GM20000 (cell line): Measurements from ENCODE around the gene MORN4.
A peak's percentile ranks its signal among the peaks of the same experiment; 100 is the strongest.
"Not testable (repeated sequence)": the region's sequence is repeated elsewhere in the genome, so short reads cannot be mapped to it uniquely, and the experiment has no call there.

Source experiments
- DNase-seq: peaks from one replicate; pipeline ENCODE4 v3.0.0; 2012; ENCODE audit warnings: low spot score
- TF ChIP-seq, protein P1 (sequence below): IDR thresholded peaks from 2 replicates; pipeline ENCODE4 v1.5.1; 2012; ENCODE audit warnings: mild to moderate bottlenecking, control low read depth; ENCODE audit errors: extremely low read depth, missing control alignments

Gene MORN4

DNA sequence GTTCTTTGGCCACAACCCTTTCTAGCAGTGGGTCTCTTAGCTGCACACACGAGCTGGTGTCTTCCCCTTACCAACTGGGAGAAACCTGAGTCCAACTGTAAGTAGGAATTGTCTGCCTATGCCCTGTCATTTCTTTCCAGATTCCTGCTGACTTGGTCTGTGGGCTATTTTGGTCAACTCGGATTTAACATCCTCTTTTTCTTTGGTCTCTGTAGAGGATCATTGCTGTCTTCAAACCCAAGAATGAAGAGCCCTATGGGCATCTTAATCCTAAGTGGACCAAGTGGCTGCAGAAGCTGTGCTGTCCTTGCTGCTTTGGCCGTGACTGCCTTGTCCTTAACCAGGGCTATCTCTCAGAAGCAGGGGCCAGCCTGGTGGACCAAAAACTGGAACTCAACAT lies 17.4 kb upstream of the MORN4 start:
- DNase-seq: no peak
- TF ChIP-seq, protein P1, sequence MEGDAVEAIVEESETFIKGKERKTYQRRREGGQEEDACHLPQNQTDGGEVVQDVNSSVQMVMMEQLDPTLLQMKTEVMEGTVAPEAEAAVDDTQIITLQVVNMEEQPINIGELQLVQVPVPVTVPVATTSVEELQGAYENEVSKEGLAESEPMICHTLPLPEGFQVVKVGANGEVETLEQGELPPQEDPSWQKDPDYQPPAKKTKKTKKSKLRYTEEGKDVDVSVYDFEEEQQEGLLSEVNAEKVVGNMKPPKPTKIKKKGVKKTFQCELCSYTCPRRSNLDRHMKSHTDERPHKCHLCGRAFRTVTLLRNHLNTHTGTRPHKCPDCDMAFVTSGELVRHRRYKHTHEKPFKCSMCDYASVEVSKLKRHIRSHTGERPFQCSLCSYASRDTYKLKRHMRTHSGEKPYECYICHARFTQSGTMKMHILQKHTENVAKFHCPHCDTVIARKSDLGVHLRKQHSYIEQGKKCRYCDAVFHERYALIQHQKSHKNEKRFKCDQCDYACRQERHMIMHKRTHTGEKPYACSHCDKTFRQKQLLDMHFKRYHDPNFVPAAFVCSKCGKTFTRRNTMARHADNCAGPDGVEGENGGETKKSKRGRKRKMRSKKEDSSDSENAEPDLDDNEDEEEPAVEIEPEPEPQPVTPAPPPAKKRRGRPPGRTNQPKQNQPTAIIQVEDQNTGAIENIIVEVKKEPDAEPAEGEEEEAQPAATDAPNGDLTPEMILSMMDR: no peak

DNA sequence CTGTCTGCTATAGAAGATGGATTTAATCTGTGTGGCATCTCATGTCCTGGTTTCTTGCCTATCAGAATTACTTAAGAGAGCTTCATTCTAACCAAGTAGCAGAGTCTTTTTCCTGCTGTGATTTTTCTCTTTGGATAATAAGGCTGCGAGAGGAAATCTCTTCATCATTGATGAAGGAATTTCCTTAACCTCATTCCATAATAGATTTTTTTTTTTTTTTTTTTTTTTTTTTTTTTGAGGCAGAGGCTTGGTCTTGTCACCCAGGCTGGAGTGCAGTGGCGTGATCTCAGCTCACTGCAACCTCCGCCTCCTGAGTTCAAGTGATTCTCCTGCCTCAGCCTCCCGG lies 16.1 kb upstream of the MORN4 start:
- DNase-seq: not testable (repeated sequence)

DNA sequence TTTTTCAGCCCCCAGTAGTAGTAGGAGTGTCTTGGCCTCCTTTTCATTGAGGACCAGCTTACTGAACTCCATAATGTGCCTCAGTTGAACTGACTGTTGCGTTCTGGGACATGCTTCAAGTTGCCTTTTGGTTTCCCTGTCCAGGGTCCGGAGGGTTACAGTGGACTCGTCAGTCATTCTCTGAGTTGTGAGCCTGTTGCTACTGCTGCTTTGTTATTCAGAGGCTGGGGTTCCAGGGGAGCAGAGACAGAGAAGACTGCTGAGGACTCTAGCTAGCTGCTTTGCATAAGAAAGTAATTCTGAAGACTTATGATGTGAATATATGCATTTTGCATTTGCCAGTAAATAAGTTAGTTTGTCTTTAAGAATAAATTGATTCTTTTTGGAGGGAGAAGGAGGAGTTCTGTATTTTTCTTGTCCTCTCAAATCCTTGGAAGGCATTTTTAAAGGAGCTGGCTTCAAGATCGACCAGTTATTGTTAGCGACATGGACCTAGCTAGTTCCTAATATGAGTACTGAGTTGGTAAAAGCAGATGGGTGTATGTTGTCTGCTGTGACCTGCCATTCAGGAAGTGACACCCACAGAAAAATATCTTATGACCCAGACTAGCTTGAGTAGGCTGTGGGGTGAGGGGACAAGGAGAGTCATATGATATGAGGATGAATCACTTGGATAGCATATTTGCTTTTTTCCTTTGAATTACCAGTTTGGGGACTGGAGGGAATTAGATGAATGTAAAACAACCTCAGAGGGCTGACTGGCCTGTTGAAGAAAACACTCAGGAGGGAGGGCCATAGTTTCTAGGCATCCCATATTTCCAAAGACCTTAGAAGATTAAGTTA lies 15.5 kb upstream of the MORN4 start:
- DNase-seq: peak; percentile 75
- TF ChIP-seq, protein P1: no peak

DNA sequence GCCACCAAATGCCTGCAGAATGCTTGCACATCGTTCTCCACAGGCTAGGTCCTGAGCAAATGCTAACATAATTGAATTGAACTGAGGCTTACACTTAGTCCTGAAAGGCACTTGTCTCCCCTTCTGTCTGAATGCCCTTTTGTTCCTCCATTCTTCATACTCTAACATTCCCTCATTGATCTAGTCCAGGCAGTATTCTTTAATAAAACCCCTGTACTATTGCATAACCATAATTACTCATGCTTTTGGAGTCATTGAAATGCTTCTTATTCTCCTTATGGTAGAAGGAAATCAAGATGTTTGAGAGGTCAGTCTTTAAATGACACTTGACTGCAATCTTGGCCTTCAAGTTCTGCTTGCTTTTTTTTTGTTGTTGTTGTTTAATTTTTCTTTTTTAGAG lies 14.3 kb upstream of the MORN4 start:
- TF ChIP-seq, protein P1: no peak
- DNase-seq: no peak

DNA sequence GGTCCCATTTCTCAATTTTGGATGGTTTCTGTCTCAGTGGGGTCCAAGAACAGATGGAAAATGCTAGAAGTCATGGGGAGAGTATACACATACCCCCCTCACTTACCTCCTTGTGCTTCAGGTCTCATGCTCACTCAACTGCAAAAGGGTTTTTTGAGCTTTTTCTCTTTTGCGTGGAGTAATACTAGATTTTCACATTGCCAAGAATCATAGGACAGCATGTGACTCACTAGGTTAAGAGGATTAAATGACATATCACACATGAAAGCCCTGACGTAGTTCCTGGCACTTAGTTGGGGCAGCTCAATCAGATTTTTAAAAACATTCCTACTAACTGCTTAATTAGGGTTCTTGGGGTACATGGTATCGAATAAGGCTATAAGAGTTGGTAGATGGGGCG lies 11.6 kb upstream of the MORN4 start:
- no peak for DNase-seq
- TF ChIP-seq, protein P1: no peak

DNA sequence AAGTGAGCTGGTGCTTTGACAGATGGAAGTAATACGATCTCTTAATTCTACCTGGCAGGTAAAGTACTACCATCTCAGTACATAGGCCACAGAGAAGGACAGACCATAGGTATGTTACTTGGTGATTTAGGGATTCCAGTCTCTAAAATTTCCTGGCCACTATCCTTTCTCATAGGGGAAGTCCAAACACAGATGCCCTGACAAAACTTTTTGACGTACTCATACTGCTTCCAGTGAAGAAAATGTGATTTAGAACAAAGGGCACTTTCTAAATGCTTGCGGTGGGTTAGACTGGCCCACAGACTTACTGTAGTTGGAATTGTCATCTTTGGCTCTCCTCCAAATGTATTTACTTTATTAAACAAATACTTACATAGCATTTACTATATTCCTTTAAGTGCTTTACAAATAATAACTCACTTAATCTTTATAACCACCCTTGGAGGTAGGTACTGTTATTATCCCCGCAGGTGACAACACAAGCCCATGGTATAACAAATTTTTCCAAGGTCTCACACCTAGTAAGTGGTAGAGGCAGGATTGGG lies 10.2 kb upstream of the MORN4 start:
- TF ChIP-seq, protein P1: no peak
- no peak for DNase-seq

DNA sequence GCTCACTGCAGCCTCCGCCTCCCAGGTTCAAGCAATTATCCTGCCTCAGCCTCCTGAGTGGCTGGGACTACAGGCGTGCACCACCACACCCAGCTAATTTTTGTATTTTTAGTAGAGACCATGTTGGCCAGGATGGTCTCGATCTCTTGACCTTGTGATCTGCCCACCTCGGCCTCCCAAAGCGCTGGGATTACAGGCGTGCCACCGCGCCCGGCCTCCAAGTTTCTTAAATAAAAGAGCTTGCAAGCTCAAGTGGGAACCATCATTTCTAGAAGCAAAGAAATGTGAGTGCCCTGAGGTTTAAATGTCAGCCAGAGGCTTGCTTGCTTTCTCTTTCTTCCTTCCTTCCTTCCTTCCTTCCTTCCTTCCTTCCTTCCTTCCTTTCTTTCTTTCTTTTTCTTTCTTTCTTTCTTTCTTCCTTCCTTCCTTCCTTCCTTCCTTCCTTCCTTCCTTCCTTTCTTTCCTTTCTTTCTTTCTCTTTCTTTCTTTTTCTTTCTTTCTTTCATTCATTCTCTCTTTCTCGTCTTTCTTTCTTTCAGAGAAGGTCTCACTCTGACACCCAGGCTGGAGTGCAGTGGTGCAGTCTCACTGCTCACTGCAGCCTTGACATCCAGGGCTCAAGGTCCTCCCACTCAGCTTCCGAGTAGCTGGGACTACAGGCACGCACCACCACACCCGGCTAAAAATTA lies 9.3 kb upstream of the MORN4 start:
- DNase-seq: not testable (repeated sequence)

DNA sequence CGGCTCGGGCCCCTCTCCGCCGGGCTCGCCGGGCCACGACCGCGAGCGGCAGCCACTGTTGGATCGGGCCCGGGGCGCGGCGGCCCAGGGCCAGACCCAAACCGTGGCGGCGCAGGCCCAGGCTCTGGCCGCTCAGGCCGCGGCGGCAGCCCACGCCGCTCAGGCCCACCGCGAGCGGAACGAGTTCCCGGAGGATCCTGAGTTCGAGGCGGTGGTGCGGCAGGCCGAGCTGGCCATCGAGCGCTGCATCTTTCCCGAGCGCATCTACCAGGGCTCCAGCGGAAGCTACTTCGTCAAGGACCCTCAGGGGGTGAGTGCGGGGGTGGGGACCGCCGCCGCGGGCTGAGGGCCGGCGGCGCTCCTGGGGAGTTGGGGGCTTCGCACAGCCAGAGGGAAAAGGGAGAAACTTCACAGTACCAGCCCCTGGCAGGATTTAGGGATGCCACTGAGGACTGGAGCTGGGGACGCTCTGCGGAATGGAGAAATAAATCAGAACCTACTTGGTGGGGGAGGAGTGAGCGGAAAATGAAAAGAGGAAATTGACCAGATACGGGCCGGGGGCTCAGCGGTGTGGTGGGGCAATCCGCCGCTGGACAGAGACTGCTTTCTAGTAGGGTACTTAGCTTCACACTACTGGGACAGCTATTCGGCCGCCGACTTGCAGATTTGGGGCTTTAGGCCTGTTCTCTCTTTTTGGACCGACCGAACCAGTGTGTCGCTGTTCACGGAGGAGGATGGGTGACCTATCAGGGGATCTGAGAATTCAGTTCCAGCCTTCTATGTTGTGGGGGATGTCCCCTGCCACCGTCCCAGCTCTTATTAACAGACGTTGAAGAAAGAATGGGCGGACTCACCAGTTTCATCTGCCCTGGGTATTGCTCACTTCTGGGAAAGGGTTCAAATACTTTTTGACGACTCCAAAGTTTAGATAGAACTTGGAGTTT lies 7.8 kb upstream of the MORN4 start:
- TF ChIP-seq, protein P1: no peak
- DNase-seq: peak; percentile 51
